Islet precursor cell (in vitro differentiated cells): ENCODE data around the gene RAPGEF2.
"Not testable (repeated sequence)": the region's sequence is repeated elsewhere in the genome, so short reads cannot be mapped to it uniquely, and the experiment has no call there.

Experiments used
- DNase-seq: peaks from one replicate; pipeline ENCODE4 v3.0.0-alpha.2; 2018

The RAPGEF2 gene

GRCh38 chr4:159337041-159337440 is 234.2 kb downstream of the RAPGEF2 start:
- no peak for DNase-seq

- no peak for DNase-seq
Observed at GRCh38 chr4:159341522-159341921, 238.6 kb downstream of the RAPGEF2 start.

GRCh38 chr4:159342374-159342773 is 239.5 kb downstream of the RAPGEF2 start:
- no peak for DNase-seq

DNA sequence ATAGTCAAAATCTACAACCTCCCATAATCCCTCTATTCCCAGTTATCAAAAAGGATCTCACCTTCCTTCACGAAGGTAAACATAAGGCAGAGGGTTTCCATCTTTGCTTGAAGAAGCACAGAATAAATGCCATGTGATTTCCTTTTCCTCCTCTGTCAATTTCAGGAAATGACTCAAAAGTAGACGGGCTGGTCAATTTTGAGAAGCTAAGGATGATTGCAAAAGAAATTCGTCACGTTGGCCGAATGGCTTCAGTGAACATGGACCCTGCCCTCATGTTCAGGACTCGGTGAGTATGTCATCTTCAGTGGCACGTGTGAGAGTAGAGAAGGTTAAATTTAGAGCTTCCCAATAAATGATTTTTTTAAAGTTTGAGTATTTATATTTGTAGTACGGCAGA is 240.2 kb downstream of the RAPGEF2 start:
- DNase-seq = no peak

DNA sequence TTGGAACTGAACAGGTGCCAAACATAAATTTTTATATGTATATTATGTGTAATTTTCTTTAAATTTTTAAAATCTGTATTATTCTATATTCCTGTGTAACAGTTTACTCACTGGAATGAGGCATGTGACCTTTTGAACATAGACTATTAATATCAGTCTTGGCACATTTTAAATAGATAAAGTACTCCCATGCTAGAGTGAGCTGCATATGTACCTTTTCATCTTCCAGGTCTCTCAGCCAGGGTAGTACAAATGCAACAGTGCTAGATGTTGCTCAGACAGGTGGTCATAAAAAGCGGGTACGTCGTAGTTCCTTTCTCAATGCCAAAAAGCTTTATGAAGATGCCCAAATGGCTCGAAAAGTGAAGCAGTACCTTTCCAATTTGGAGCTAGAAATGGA is 242.0 kb downstream of the RAPGEF2 start:
- DNase-seq = no peak

GRCh38 chr4:159346681-159347080 is 243.8 kb downstream of the RAPGEF2 start:
- DNase-seq = no peak

- no peak for DNase-seq
Observed at GRCh38 chr4:159347813-159348212, 244.9 kb downstream of the RAPGEF2 start.

GRCh38 chr4:159349332-159349731 is 246.5 kb downstream of the RAPGEF2 start:
- DNase-seq = no peak

- DNase-seq = no peak
Observed at GRCh38 chr4:159352609-159353008, 249.7 kb downstream of the RAPGEF2 start.

DNA sequence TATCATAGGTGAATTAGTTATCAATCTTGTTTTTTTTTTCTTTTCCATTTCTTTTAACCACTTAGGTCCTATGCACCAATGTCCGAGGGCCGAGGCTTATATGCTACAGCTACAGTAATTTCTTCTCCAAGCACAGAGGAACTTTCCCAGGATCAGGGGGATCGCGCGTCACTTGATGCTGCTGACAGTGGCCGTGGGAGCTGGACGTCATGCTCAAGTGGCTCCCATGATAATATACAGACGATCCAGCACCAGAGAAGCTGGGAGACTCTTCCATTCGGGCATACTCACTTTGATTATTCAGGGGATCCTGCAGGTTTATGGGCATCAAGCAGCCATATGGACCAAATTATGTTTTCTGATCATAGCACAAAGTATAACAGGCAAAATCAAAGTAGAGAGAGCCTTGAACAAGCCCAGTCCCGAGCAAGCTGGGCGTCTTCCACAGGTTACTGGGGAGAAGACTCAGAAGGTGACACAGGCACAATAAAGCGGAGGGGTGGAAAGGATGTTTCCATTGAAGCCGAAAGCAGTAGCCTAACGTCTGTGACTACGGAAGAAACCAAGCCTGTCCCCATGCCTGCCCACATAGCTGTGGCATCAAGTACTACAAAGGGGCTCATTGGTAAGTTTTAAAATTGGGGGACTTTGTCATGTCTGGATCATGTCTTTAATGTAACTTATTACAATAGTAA is 250.7 kb downstream of the RAPGEF2 start:
- DNase-seq = no peak

GRCh38 chr4:159355466-159355865 is 252.6 kb downstream of the RAPGEF2 start:
- no peak for DNase-seq

DNA sequence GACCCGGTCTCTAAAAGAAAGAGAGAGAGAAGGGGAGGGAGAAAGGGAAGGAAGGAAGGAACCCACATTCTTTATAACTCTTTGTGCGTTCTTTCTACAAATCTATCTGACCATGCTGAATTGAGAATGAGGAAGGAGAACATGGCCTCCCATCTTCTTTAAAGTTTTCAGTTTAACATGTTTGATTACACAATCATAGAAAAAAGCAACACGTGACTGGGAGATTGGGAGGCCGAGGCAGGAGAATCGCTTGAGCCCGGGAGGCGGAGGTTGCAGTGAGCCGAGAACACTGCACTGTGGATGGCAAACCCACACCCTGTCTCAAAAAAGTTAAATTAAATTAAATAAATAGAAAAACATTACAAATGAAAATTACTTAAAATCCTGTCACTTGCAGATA is 254.5 kb downstream of the RAPGEF2 start:
- no peak for DNase-seq

GRCh38 chr4:159358226-159358625 is 255.3 kb downstream of the RAPGEF2 start:
- DNase-seq = no peak

GRCh38 chr4:159360549-159360948 is 257.7 kb downstream of the RAPGEF2 start:
- DNase-seq = no peak

GRCh38 chr4:159363361-159363760 is 260.5 kb downstream of the RAPGEF2 start:
- no peak for DNase-seq

DNA sequence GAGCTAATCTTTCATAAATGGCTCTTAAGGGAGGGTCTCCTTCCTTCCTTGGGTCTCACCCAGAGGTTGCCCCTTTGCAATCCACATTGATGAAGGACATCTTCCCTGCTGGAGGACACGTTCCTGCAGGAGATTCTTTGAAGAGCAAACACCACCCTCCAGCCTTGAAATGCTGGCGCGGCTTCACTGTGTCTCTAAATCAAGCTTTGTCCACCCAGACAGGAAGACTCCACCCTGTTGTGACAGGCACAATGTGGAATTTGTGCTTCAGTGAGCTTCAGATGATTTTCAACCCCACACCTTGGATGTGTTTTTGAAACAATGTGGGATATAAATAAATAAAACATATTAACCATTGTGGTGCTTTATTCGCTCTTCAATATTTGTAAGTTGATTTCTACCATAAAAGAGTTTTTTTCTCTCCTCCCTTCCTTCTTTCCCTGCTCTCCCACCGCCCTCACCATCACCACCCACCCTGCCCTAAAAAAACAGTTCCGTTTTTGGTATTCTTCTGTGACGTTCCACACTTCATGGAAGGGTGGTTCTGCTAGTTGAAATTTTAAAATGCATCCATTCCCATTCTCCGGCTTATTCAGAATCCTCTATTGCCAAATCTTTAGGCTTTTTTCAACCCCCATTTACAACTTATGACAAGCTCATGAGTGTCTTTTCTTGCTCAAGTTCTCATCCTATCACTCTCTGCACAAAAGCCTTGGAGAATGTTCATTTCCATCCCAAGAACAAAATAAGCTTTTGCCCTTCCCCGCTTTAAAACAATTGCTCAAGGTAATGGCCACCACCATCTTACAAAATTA is 264.3 kb downstream of the RAPGEF2 start:
- no peak for DNase-seq

DNA sequence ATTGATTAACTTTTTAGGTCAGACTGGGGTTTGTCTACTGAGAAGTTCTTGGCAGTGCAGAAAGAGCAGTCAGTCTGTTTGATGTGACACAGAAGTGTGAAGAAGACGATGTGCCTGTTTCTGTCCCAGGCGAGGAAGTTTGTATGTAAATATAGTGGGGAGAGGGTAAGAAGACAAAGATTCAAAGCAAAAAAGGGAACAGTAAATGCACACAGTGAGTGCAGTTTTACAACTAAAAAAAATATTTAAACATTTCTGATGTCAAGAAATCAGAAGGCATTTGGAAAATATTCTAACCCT is 264.9 kb downstream of the RAPGEF2 start:
- DNase-seq = no peak

DNA sequence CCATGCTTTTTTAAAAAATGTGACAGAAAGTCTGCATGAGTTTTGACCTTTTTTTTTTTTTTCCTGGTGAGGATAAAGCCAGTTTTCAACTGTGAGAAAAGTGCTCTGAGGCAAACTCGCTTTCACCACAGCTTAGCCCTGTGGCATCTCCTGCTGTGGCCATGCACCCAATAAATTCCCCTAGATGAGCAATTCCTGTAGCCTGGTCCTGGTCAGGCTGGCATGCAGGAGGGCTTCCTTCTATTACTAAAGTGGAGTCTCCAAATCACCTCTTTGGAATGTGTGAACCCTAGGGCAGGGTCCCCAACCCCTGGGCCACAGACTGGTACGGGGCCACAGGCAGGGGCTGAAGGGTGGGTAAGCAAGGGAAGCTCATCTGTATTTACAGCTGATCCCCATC is 265.4 kb downstream of the RAPGEF2 start:
- peak; percentile 68 for DNase-seq

- no peak for DNase-seq
Observed at GRCh38 chr4:159369256-159369655, 266.4 kb downstream of the RAPGEF2 start.

DNA sequence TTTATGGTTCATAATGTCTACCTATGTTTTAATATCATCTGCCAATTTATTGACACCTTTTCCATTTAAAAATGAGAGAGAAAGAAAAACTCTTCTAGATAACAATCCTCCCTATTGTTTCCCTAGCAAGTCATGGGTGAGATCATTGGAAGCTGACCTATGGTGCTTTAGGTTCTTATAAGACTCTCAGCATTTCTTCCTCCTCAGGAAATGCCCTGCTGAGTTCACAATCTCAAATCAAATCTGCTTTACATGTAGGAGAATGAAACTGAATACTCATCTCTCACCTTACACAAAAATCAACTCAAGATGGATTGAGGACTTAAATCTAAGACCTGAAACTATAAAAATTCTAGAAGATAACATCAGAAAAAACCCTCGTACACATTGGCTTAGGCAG is 267.4 kb downstream of the RAPGEF2 start:
- DNase-seq = no peak

DNA sequence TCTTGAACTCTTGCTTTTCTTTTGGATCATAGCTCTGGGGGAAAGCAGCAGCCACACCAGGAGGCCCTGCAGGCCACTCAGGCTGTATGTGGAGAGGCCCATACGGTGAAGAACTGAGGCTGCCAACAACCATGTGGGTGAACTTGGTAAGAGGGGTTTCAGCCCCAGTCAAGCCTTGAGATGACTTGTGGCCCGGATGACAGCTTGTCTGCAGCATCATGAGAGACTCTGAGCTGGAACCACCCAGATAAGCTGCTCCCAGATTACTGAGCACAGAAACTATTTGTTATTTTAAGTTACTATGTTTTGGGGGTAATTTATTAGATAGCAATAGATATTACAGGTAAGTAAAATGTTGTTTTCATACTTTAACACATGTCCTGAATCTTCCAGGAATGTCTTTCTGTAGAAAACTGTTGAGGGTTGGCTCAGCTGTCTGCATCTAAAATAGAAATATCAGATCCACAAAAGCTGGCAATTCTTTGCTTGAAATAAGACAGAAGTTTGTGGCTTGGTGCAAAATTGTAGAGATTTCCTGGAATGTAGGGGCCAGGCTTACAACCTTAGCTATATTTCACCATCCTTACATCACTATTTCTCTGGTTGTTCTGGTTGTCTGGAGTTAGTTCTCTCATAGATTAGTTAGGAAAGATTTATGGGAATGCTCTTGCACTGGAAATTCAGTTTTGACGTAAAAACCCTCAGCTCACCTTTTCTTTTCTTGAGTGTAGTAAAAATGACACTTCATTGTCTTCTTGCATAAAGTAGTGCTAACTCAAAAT is 272.1 kb downstream of the RAPGEF2 start:
- no peak for DNase-seq

GRCh38 chr4:159376289-159376688 is 273.4 kb downstream of the RAPGEF2 start:
- no peak for DNase-seq

DNA sequence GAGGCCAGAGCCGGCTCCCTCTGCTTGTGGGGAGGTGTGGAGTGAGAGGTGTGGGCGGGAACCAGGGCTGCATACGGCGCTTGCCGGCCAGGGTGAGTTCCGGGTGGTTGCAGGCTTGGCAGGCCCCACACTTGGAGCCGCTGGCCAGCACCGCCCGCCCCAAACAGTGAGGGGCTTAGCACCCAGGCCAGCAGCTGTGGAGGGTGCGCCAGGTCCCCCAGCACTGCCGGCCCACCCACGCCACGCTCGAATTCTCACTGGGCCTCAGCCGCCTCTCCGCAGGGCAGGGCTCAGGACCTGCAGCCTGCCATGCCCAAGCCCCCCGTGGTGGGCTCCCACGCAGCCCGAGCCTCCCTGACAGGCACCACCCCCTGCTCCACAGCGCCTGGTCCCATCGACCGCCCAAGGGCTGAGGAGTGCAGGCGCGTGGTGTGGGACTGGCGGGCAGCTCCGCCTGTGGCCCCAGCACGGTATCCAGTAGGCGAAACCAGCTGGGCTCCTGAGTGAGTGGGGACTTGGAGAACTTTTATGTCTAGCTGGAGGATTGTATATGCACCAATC is 275.3 kb downstream of the RAPGEF2 start:
- no peak for DNase-seq

DNA sequence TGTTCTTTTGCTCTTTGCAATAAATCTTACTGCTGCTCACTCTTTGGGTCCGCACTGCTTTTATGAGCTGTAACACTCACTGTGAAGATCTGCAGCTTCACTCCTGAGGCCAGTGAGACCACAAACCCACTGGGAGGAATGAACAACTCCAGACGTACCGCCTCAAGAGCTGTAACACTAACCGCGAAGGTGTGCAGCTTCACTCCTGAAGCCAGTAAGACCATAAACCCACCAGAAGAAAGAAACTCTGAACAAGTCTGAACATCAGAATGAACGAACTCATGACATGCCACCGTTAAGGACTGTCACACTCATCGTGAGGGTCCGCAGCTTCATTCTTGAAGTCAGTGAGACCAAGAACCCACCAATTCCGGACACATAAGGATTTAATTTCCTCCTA is 276.2 kb downstream of the RAPGEF2 start:
- DNase-seq = not testable (repeated sequence)
